WTC11 (cell line): ENCODE results near the gene ADAMTS5. TPM values are rescaled to one million over a fixed set of nuclear protein-coding genes. Genes with fewer than 3 reads are reported as not detected.

Experiments
- ATAC-seq: fragments of 200-7000 bp; cut with Tn5 transposase; 2 replicates; pipeline ENCODE4 v1.10.0; 2021; ENCODE audit warnings: mild to moderate bottlenecking, moderate library complexity
- CTCF ChIA-PET: fragments of 300-600 bp; sonication (Branson Sonifier 250); formaldehyde crosslinking; loops from one replicate; lab custom pipeline; 2021; ENCODE audit warnings: antibody characterized with exemption; lab: Charles Lee
- POLR2A ChIA-PET: fragments of 350-600 bp; sonication (Branson Sonifier 250); formaldehyde crosslinking; loops from one replicate; lab custom pipeline; 2021; ENCODE audit warnings: antibody characterized with exemption; lab: Charles Lee
- DNase-seq: peaks from one replicate; pipeline ENCODE4 v3.0.0; 2021; ENCODE audit warnings: low spot score
- H3K27ac Mint-ChIP-seq: 2 replicates; pipeline ENCODE4 v1.8.0; 2021; ENCODE audit warnings: mixed read lengths
- H3K27me3 Mint-ChIP-seq: 2 replicates; pipeline ENCODE4 v1.8.0; 2021; ENCODE audit warnings: low read depth, mild to moderate bottlenecking, moderate library complexity, mixed read lengths
- H3K36me3 Mint-ChIP-seq: 2 replicates; pipeline ENCODE4 v1.8.0; 2021; ENCODE audit warnings: mixed read lengths
- H3K4me1 Mint-ChIP-seq: 2 replicates; pipeline ENCODE4 v1.8.0; 2022; ENCODE audit warnings: mixed read lengths
- H3K4me3 Mint-ChIP-seq: 2 replicates; pipeline ENCODE4 v1.8.0; 2021; ENCODE audit warnings: mild to moderate bottlenecking, moderate library complexity, mixed read lengths
- H3K9me3 Mint-ChIP-seq: 2 replicates; pipeline ENCODE4 v1.8.0; 2021; ENCODE audit warnings: mixed read lengths
- ATF1 ChIP-seq: sonication (generic); formaldehyde crosslinking; IDR thresholded peaks from 2 replicates; pipeline ENCODE4 v1.8.1; 2023; ENCODE audit warnings: mild to moderate bottlenecking, moderate library complexity, missing genetic modification reagents
- ATF6 ChIP-seq: sonication (generic); formaldehyde crosslinking; IDR thresholded peaks from 2 replicates; pipeline ENCODE4 v1.8.1; 2023; ENCODE audit warnings: mild to moderate bottlenecking, missing genetic modification reagents
- ESRRA ChIP-seq: sonication (generic); formaldehyde crosslinking; IDR thresholded peaks from 2 replicates; pipeline ENCODE4 v1.8.1; 2022; ENCODE audit warnings: mild to moderate bottlenecking, missing genetic modification reagents, borderline replicate concordance
- GABPB1 ChIP-seq: sonication (generic); formaldehyde crosslinking; IDR thresholded peaks from 2 replicates; pipeline ENCODE4 v1.8.1; 2023; ENCODE audit warnings: mild to moderate bottlenecking, missing genetic modification reagents
- GRHL2 ChIP-seq: fragments of 250-450 bp; sonication (Bioruptor Pico); IDR thresholded peaks from 2 replicates; pipeline ENCODE4 v1.8.0; 2022; ENCODE audit warnings: mild to moderate bottlenecking, moderate library complexity; ENCODE audit not compliant: insufficient replicate concordance, severe bottlenecking
- GTF2I ChIP-seq: fragments of 250-450 bp; sonication (Bioruptor Pico); conservative IDR thresholded peaks from 2 replicates; pipeline ENCODE4 v1.4.0; 2021; ENCODE audit warnings: mild to moderate bottlenecking
- JAZF1 ChIP-seq: fragments of 250-450 bp; sonication (Bioruptor Pico); IDR thresholded peaks from 2 replicates; pipeline ENCODE4 v1.9.0; 2021; ENCODE audit warnings: moderate library complexity, mild to moderate bottlenecking, inconsistent platforms
- MXD4 ChIP-seq: fragments of 250-450 bp; sonication (Bioruptor Pico); IDR thresholded peaks from 2 replicates; pipeline ENCODE4 v1.8.0; 2021; ENCODE audit warnings: mild to moderate bottlenecking, moderate library complexity, borderline replicate concordance
- NFATC4 ChIP-seq: fragments of 250-450 bp; sonication (Bioruptor Pico); IDR thresholded peaks from 2 replicates; pipeline ENCODE4 v1.9.0; 2021; ENCODE audit warnings: mild to moderate bottlenecking
- NFE2L1 ChIP-seq: sonication (generic); formaldehyde crosslinking; IDR thresholded peaks from 2 replicates; pipeline ENCODE4 v1.8.1; 2023; ENCODE audit warnings: missing genetic modification reagents
- NFYB ChIP-seq: sonication (generic); formaldehyde crosslinking; conservative IDR thresholded peaks from 2 replicates; pipeline ENCODE4 v1.8.0; 2022; ENCODE audit warnings: low read depth, missing genetic modification reagents
- NR2C2 ChIP-seq: sonication (generic); formaldehyde crosslinking; IDR thresholded peaks from 2 replicates; pipeline ENCODE4 v1.8.0; 2022; ENCODE audit warnings: mild to moderate bottlenecking, missing genetic modification reagents
- NR3C1 ChIP-seq: sonication (generic); formaldehyde crosslinking; conservative IDR thresholded peaks from 2 replicates; pipeline ENCODE4 v1.8.1; 2023; ENCODE audit warnings: low read depth, mild to moderate bottlenecking, missing genetic modification reagents
- OVOL2 ChIP-seq: fragments of 250-450 bp; sonication (Bioruptor Pico); IDR thresholded peaks from 2 replicates; pipeline ENCODE4 v1.9.0; 2021; ENCODE audit warnings: mild to moderate bottlenecking, borderline replicate concordance
- PREB ChIP-seq: sonication (generic); formaldehyde crosslinking; IDR thresholded peaks from 2 replicates; pipeline ENCODE4 v1.8.1; 2022; ENCODE audit warnings: mild to moderate bottlenecking, missing genetic modification reagents, moderate library complexity, borderline replicate concordance
- PRRX2 ChIP-seq: fragments of 250-450 bp; sonication (Bioruptor Pico); IDR thresholded peaks from 2 replicates; pipeline ENCODE4 v1.8.0; 2021; ENCODE audit warnings: mild to moderate bottlenecking
- RORB ChIP-seq: fragments of 250-450 bp; sonication (Bioruptor Pico); IDR thresholded peaks from 2 replicates; pipeline ENCODE4 v1.9.0; 2021; ENCODE audit warnings: mild to moderate bottlenecking
- SOX15 ChIP-seq: fragments of 250-450 bp; sonication (Bioruptor Pico); IDR thresholded peaks from 2 replicates; pipeline ENCODE4 v1.9.0; 2021; ENCODE audit warnings: mild to moderate bottlenecking
- TEAD1 ChIP-seq: sonication (generic); formaldehyde crosslinking; IDR thresholded peaks from 2 replicates; pipeline ENCODE4 v1.8.0; 2022; ENCODE audit warnings: mild to moderate bottlenecking, missing genetic modification reagents
- TEAD4 ChIP-seq: sonication (generic); formaldehyde crosslinking; IDR thresholded peaks from 2 replicates; pipeline ENCODE4 v1.8.0; 2022; ENCODE audit warnings: mild to moderate bottlenecking, missing genetic modification reagents
- ZBTB43 ChIP-seq: sonication (generic); formaldehyde crosslinking; IDR thresholded peaks from 2 replicates; pipeline ENCODE4 v1.8.1; 2023; ENCODE audit warnings: mild to moderate bottlenecking, missing genetic modification reagents
- ZNF121 ChIP-seq: sonication (generic); formaldehyde crosslinking; IDR thresholded peaks from 2 replicates; pipeline ENCODE4 v1.8.0; 2023; ENCODE audit warnings: missing genetic modification reagents
- ZNF138 ChIP-seq: sonication (generic); formaldehyde crosslinking; conservative IDR thresholded peaks from 2 replicates; pipeline ENCODE4 v1.8.1; 2022; ENCODE audit warnings: mild to moderate bottlenecking, moderate library complexity, missing genetic modification reagents
- ZNF219 ChIP-seq: sonication (generic); formaldehyde crosslinking; IDR thresholded peaks from 2 replicates; pipeline ENCODE4 v1.8.0; 2023; ENCODE audit warnings: missing genetic modification reagents, mild to moderate bottlenecking, borderline replicate concordance
- ZNF396 ChIP-seq: fragments of 250-450 bp; sonication (Bioruptor Pico); IDR thresholded peaks from 2 replicates; pipeline ENCODE4 v1.8.0; 2021; ENCODE audit warnings: mild to moderate bottlenecking, moderate library complexity, borderline replicate concordance
- total RNA-seq: library from RNA; stranded (reverse); gene quantifications from 3 replicates; pipeline ENCODE4 v1.2.3, GENCODE V29; 2021
- TF ChIP-seq, protein P1 (sequence below): sonication (generic); formaldehyde crosslinking; IDR thresholded peaks from 2 replicates; pipeline ENCODE4 v1.8.0; 2022; ENCODE audit warnings: mild to moderate bottlenecking, missing genetic modification reagents

ADAMTS5 gene
- total RNA-seq, 1 experiment from 2014 or later: 1.6 TPM

DNA sequence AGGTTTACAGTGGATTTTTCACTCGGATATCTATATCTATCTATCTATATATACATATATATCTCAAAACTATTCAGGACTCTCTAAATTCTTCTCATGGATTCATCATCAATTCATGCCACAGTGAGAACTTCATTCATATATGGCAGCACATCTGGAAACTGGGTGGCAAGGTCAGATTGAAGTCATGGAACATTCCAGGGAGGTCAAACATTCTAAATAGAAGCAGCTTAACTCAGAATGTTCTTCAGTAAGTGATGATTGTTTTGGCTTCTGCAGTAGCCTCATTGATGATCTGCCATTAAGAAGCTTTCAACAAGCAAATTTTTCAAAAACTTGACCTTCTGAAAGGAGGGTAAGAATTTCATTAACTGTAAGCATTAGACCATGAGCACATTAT lies 74.7 kb downstream of the ADAMTS5 start (continued):
- TF ChIP-seq ZNF396 (CRISPR knock-in tag): no peak

GRCh38 chr21:26888931-26889330 lies 78.0 kb downstream of the ADAMTS5 start:
- POLR2A ChIA-PET: no interaction called here
- DNase-seq: no peak
- CTCF ChIA-PET: no interaction called here
- H3K9me3 Mint-ChIP-seq: peaks cover 3% of the 10 kb centered on the region; the same call in 1 of the 2 replicates
- H3K27ac Mint-ChIP-seq: no peak overlapping the region
- no peaks in the 10 kb centered on the region for H3K36me3 Mint-ChIP-seq
- ATAC-seq: no peak
- no peak overlapping the region for H3K4me3 Mint-ChIP-seq
- H3K27me3 Mint-ChIP-seq: no peaks in the 10 kb centered on the region
- TF ChIP-seq OVOL2 (CRISPR knock-in tag): no peak
- TF ChIP-seq ATF6 (CRISPR knock-in tag): no peak
- TF ChIP-seq NFATC4 (CRISPR knock-in tag): no peak
- TF ChIP-seq NR3C1 (CRISPR knock-in tag): no peak
- TF ChIP-seq NFE2L1 (CRISPR knock-in tag): no peak
- no peak for TF ChIP-seq PRRX2 (CRISPR knock-in tag)
- no peak for TF ChIP-seq ZNF138
- no peak for TF ChIP-seq TEAD1 (CRISPR knock-in tag)
- no peak for TF ChIP-seq RORB (CRISPR knock-in tag)
- TF ChIP-seq JAZF1: no peak
- no peak for TF ChIP-seq NFYB (CRISPR knock-in tag)
- no peak for TF ChIP-seq NR2C2 (CRISPR knock-in tag)
- no peak for TF ChIP-seq ZNF121 (CRISPR knock-in tag)
- TF ChIP-seq TEAD4 (CRISPR knock-in tag): no peak
- no peak for TF ChIP-seq GTF2I (CRISPR knock-in tag)
- peaks cover 4% of the 10 kb centered on the region for H3K4me1 Mint-ChIP-seq

DNA sequence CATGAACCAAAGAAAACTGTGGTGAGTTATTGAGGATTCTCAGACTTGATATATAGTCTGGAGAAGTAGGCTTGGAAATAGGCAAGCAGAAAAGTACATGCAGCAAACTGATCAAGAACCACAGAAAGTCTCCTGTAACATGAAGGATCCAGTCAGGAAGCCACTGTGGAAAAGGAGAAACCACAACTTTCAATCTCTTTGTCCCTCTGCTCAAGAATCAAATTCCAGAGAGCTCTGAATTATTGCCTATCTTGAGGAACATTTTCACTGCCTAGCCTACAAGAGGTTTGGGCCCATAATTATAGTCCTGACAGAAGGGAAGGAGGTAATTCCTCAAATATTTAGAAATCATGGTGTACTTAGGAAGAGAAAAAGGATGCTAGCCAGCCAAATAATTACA lies 78.6 kb downstream of the ADAMTS5 start:
- DNase-seq (no peak), ATAC-seq (no peak)
- H3K27me3 Mint-ChIP-seq: no peaks in the 10 kb centered on the region
- ChIA-PET CTCF (no interaction called here), POLR2A (no interaction called here)
- H3K9me3 Mint-ChIP-seq: peaks cover 3% of the 10 kb centered on the region; the same call in 1 of the 2 replicates
- peaks cover 4% of the 10 kb centered on the region for H3K4me1 Mint-ChIP-seq
- no peak overlapping the region for H3K4me3 Mint-ChIP-seq
- H3K27ac Mint-ChIP-seq: no peak overlapping the region
- H3K36me3 Mint-ChIP-seq: no peaks in the 10 kb centered on the region
- TF ChIP-seq ATF6 (CRISPR knock-in tag) (no peak), ATF1 (CRISPR knock-in tag) (no peak), MXD4 (no peak), SOX15 (CRISPR knock-in tag) (no peak), GABPB1 (no peak), ESRRA (CRISPR knock-in tag) (no peak), ZNF219 (CRISPR knock-in tag) (no peak), ZBTB43 (CRISPR knock-in tag) (no peak), GRHL2 (CRISPR knock-in tag) (no peak), JAZF1 (no peak), PREB (no peak), ZNF121 (CRISPR knock-in tag) (no peak)
- TF ChIP-seq, protein P1, sequence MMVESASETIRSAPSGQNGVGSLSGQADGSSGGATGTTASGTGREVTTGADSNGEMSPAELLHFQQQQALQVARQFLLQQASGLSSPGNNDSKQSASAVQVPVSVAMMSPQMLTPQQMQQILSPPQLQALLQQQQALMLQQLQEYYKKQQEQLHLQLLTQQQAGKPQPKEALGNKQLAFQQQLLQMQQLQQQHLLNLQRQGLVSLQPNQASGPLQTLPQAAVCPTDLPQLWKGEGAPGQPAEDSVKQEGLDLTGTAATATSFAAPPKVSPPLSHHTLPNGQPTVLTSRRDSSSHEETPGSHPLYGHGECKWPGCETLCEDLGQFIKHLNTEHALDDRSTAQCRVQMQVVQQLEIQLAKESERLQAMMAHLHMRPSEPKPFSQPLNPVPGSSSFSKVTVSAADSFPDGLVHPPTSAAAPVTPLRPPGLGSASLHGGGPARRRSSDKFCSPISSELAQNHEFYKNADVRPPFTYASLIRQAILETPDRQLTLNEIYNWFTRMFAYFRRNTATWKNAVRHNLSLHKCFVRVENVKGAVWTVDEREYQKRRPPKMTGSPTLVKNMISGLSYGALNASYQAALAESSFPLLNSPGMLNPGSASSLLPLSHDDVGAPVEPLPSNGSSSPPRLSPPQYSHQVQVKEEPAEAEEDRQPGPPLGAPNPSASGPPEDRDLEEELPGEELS (CRISPR knock-in tag): no peak
